Lower leg skin (tissue), 3 donors: ENCODE results near the gene OR2H1.

Experiments
- POLR2A ChIP-seq, 2 donors: fragments of 450-650 bp; IDR thresholded peaks; one replicate each; pipeline ENCODE4 v1.6.1; 2016 to 2017; ENCODE audit warnings: antibody characterized with exemption in 2 of 2, mild to moderate bottlenecking in 1 of 2, moderate library complexity in 1 of 2
- TF ChIP-seq, protein P1 (sequence below), 3 donors: fragments of 450-650 bp; IDR thresholded peaks; one replicate each; pipeline ENCODE4 v1.5.1; 2016; ENCODE audit warnings: antibody characterized with exemption in 3 of 3, mild to moderate bottlenecking in 3 of 3, moderate library complexity in 2 of 3

DNA sequence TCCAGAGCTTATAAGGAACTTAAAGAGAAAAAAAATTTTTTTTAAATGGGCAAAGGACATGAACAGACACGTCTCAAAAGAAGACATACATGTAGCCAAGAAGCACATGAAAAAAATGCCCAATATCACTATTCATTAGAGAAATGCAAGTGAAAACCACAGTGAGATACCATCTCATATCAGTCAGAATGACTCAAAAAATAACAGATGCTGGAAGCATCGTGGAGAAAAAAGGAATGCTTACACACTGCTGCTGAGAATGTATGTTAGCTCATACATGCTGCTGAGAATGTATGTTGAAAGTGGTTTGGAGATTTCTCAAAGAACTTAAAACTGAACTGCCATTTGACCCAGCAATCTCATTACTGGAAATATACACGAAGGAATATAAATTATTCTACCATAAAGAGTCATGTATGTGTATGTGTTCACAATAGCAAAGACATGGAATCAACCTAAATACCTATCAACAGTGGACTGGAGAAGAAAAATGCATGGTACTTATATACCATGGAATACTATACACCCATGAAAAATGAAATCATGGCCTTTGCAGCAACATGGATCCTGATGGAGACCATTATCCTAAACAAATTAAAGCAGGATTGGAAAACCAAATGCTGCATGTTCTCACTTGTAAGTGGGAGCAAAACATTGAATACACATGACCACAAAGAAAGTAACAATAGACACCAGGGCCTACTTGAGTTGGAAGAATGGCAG lies 5.3 kb upstream of the OR2H1 start:
- TF ChIP-seq, protein P1, sequence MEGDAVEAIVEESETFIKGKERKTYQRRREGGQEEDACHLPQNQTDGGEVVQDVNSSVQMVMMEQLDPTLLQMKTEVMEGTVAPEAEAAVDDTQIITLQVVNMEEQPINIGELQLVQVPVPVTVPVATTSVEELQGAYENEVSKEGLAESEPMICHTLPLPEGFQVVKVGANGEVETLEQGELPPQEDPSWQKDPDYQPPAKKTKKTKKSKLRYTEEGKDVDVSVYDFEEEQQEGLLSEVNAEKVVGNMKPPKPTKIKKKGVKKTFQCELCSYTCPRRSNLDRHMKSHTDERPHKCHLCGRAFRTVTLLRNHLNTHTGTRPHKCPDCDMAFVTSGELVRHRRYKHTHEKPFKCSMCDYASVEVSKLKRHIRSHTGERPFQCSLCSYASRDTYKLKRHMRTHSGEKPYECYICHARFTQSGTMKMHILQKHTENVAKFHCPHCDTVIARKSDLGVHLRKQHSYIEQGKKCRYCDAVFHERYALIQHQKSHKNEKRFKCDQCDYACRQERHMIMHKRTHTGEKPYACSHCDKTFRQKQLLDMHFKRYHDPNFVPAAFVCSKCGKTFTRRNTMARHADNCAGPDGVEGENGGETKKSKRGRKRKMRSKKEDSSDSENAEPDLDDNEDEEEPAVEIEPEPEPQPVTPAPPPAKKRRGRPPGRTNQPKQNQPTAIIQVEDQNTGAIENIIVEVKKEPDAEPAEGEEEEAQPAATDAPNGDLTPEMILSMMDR (IDR thresholded peaks at IDR 0.05): no peak
- no peak for TF ChIP-seq POLR2A (IDR thresholded peaks at IDR 0.05)
